H1 (cell line): ENCODE data around the gene PHACTR2. TPM values are rescaled to one million over a fixed set of nuclear protein-coding genes. Genes with fewer than 3 reads are reported as not detected.

Experiments
- CREB1 ChIP-seq: IDR thresholded peaks from 2 replicates; pipeline ENCODE4 v1.6.1; 2012; ENCODE audit warnings: inconsistent platforms
- KDM4A ChIP-seq: IDR thresholded peaks from one replicate; pipeline ENCODE4 v1.7.1; 2012; ENCODE audit warnings: low read depth, mild to moderate bottlenecking, moderate library complexity, low read length, inconsistent platforms; ENCODE audit not compliant: severe bottlenecking
- KDM5A ChIP-seq: fragments of 200-600 bp; IDR thresholded peaks from 2 replicates; pipeline ENCODE4 v1.7.1; 2012; ENCODE audit warnings: mild to moderate bottlenecking, low read length, inconsistent platforms, mixed read lengths
- RAD21 ChIP-seq, 2 experiments: IDR thresholded peaks in 1 of 2; conservative IDR thresholded peaks in 1 of 2; 2 replicates each; pipeline ENCODE4 v1.6.1; 2011; ENCODE audit warnings: low read depth in 2 of 2, low read length in 2 of 2, improper control_type of control experiment in 1 of 2, inconsistent platforms in 1 of 2, mild to moderate bottlenecking in 1 of 2, moderate library complexity in 1 of 2
- TBP ChIP-seq: IDR thresholded peaks from 2 replicates; pipeline ENCODE4 v1.6.1; 2011; ENCODE audit warnings: low read depth, low read length, improper control_type of control experiment
- polyA plus RNA-seq, 7 experiments: library from polyadenylated mRNA; depleted of rRNA in 3 of 7; stranded (reverse) in 5 of 7; unstranded in 2 of 7; fragments of >200 nt in 5 of 7; fragments of 200-250 nt in 2 of 7; gene quantifications; 1 replicate in 5 of 7; 2 replicates in 1 of 7; 4 replicates in 1 of 7; pipeline versions ENCODE4 v1.2.1 to v1.2.3, GENCODE V29; 2011 to 2013; ENCODE audit warnings: missing spikeins in 2 of 7, mixed read lengths in 2 of 7
- total RNA-seq: library from RNA; stranded (reverse); fragmentation: NEBNext Ultra II Directional; extraction: Animal tissue kit (Norgen Biotek cat#: 25700); gene quantifications from 2 replicates; pipeline ENCODE4 v1.2.1, GENCODE V29; 2021

The PHACTR2 gene
- total and polyA plus RNA-seq, 2 of the 8 experiments (the other 6 are each of a cell fraction or from before 2014, with no cell fraction given) = 16.9 to 131 TPM

DNA sequence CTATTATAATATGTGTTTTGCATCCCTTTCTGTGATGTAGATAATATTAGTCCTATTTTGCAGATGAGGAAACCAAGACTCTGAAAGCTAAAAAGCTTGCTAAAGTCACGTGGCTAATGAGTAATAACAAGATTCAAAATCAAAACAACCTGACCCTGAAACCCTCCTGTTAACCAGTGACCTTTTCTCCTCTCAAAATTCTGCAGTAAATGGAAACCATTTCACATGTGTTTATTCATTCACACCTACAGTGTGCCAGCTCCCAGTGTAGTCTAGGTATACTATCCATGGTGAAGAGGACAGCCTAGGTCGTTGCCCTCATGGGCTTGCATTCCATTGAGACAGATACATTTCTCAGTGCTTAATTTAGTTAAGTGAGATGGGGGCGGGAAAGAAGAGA, 30.6 kb upstream of the PHACTR2 start (continued):
- TF ChIP-seq TBP = no peak
- no peak for TF ChIP-seq RAD21 (IDR thresholded peaks at IDR 0.05 in 1 of 2, conservative IDR thresholded peaks at IDR 0.05 in 1 of 2; ENCODE audit: low read depth in 2 of 2, low read length in 2 of 2)
- TF ChIP-seq CREB1 = no peak
- TF ChIP-seq KDM4A = no peak
- no peak for TF ChIP-seq KDM5A
